Uterus (tissue), 2 donors: ENCODE measurements around the gene RNF126.

Experiments
- POLR2A ChIP-seq, 2 donors: fragments of 450-650 bp; IDR thresholded peaks; one replicate each; pipeline ENCODE4 v1.6.1; 2016; ENCODE audit warnings: antibody characterized with exemption in 2 of 2, mild to moderate bottlenecking in 1 of 2, moderate library complexity in 1 of 2
- TF ChIP-seq, protein P1 (sequence below), 4 experiments: fragments of 200-600 bp in 2 of 4; fragments of 450-650 bp in 2 of 4; sonication (generic) in 2 of 4; IDR thresholded peaks; one replicate each; pipeline ENCODE4 v1.5.1; 2016 to 2019; ENCODE audit warnings: antibody characterized with exemption in 4 of 4, mild to moderate bottlenecking in 2 of 4, moderate library complexity in 1 of 4

DNA sequence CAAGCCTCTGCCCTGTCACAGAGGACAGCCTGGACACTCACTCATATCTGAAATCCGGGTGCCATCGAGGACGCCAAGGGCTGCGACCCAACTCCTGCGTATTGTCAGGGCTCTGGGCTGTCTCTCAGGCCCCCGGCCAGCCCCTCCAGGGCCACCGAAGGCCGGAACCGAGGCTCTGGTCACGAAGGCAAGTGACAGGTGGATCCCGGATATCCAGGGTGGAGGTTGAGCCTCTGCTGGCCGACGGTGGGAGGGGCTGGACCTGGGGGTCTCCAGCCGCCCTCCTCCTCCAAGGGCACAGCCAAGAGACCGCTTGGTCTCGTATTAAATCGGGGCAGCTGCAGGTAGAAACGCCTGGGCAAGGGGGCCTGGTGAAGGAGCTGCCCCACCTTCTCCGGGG is 5.4 kb downstream of the RNF126 start:
- TF ChIP-seq, protein P1, sequence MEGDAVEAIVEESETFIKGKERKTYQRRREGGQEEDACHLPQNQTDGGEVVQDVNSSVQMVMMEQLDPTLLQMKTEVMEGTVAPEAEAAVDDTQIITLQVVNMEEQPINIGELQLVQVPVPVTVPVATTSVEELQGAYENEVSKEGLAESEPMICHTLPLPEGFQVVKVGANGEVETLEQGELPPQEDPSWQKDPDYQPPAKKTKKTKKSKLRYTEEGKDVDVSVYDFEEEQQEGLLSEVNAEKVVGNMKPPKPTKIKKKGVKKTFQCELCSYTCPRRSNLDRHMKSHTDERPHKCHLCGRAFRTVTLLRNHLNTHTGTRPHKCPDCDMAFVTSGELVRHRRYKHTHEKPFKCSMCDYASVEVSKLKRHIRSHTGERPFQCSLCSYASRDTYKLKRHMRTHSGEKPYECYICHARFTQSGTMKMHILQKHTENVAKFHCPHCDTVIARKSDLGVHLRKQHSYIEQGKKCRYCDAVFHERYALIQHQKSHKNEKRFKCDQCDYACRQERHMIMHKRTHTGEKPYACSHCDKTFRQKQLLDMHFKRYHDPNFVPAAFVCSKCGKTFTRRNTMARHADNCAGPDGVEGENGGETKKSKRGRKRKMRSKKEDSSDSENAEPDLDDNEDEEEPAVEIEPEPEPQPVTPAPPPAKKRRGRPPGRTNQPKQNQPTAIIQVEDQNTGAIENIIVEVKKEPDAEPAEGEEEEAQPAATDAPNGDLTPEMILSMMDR (IDR thresholded peaks at IDR 0.05): no peak
- TF ChIP-seq POLR2A (IDR thresholded peaks at IDR 0.05): no peak
